ENCODE measurements around the gene OR52I1. TPM values are rescaled to one million over a fixed set of nuclear protein-coding genes. Genes with fewer than 3 reads are reported as not detected.

The OR52I1 gene
- total RNA-seq, 1 donor from 2014 or later: not detected

GRCh38 chr11:4637662-4638047 is 43.8 kb downstream of the OR52I1 start:
- no peaks in the 10 kb centered on the region for H3K9me3 ChIP-seq
- H3K36me3 ChIP-seq: no peaks in the 10 kb centered on the region
- no peak overlapping the region for H3K4me3 ChIP-seq
- ATAC-seq (no peak), DNase-seq (no peak)
- intact Hi-C loops (cut with DNase I): no loop called here
- TF ChIP-seq, protein P1, sequence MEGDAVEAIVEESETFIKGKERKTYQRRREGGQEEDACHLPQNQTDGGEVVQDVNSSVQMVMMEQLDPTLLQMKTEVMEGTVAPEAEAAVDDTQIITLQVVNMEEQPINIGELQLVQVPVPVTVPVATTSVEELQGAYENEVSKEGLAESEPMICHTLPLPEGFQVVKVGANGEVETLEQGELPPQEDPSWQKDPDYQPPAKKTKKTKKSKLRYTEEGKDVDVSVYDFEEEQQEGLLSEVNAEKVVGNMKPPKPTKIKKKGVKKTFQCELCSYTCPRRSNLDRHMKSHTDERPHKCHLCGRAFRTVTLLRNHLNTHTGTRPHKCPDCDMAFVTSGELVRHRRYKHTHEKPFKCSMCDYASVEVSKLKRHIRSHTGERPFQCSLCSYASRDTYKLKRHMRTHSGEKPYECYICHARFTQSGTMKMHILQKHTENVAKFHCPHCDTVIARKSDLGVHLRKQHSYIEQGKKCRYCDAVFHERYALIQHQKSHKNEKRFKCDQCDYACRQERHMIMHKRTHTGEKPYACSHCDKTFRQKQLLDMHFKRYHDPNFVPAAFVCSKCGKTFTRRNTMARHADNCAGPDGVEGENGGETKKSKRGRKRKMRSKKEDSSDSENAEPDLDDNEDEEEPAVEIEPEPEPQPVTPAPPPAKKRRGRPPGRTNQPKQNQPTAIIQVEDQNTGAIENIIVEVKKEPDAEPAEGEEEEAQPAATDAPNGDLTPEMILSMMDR (IDR thresholded peaks at IDR 0.05): no peak
- H3K27ac ChIP-seq: no peak overlapping the region
- peaks cover 5% of the 10 kb centered on the region for H3K27me3 ChIP-seq (ENCODE audit: low read depth)
- H3K4me1 ChIP-seq: peaks cover 5% of the 10 kb centered on the region

- Histone ChIP-seq H3K4me1 (peaks cover 5% of the 10 kb centered on the region), H3K4me3 (no peak overlapping the region), H3K36me3 (no peaks in the 10 kb centered on the region), H3K27me3 (ENCODE audit: low read depth) (peaks cover 5% of the 10 kb centered on the region), H3K9me3 (no peaks in the 10 kb centered on the region), H3K27ac (no peak overlapping the region)
- intact Hi-C loops (cut with DNase I): no loop called here
- TF ChIP-seq, protein P1 (IDR thresholded peaks at IDR 0.05): no peak
- DNase-seq (no peak), ATAC-seq (no peak)
These were observed 46.1 kb downstream of the OR52I1 start for GRCh38 chr11:4639931-4640330.

- TF ChIP-seq, protein P1 (IDR thresholded peaks at IDR 0.05): no peak
- DNase-seq: no peak
- intact Hi-C loops (cut with DNase I): no loop called here
These were observed 47.7 kb downstream of the OR52I1 start for GRCh38 chr11:4641501-4641900.

DNA sequence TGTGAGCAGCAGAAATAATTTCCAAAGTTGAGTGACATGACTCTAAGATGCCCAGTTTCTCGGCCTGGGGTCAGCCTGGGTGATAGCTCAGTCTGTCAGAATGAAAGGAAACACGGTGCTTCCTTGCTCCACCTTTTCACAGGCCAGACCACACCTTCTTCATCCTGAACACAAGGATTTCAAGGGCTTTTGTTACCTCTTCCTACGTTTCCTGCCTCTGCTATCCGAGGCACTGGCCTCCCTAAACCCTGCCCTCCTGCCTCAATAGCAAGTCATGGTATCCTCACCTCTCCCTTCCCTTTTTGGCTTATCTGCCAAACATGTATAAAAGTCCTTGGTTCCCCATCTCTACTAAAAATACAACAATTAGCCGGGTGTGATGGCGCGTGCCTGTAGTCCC is 48.2 kb downstream of the OR52I1 start:
- no peaks in the 10 kb centered on the region for H3K36me3 ChIP-seq
- TF ChIP-seq, protein P1 (IDR thresholded peaks at IDR 0.05): no peak
- intact Hi-C loops (cut with DNase I): no loop called here

More at GRCh38 chr11:4641501-4641900, 47.7 kb downstream of the OR52I1 start:
- H3K4me3 ChIP-seq: no peak overlapping the region
- no peaks in the 10 kb centered on the region for H3K36me3 ChIP-seq
- peaks cover 5% of the 10 kb centered on the region for H3K27me3 ChIP-seq (ENCODE audit: low read depth)
- no peak for ATAC-seq
- no peaks in the 10 kb centered on the region for H3K9me3 ChIP-seq
- H3K4me1 ChIP-seq: peaks cover 5% of the 10 kb centered on the region
- no peak overlapping the region for H3K27ac ChIP-seq

DNA sequence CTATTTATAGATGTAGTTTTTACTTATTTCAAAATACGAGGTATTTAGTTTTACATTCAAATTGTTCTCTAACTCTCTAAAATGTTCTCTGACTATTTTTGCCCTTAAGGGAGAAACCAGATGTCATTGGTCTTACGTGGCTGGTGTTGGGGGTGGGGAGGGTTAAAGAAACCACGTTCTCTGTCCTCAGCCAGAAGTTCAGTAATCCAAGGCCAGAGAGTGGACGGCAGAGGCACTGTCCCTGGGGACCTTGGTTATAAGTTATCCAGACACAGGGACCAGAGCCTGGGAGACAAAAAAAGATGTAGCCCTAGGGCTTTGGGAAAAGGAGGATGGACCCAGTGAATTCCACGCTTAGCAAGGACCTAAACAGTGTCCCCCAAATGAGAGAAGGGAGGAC is 49.2 kb downstream of the OR52I1 start:
- no peaks in the 10 kb centered on the region for H3K36me3 ChIP-seq
- no peak overlapping the region for H3K27ac ChIP-seq
- no peaks in the 10 kb centered on the region for H3K27me3 ChIP-seq (ENCODE audit: low read depth)
- intact Hi-C loops (cut with DNase I): no loop called here
- DNase-seq (no peak), ATAC-seq (no peak)
- no peaks in the 10 kb centered on the region for H3K4me1 ChIP-seq
- H3K9me3 ChIP-seq: no peaks in the 10 kb centered on the region
- TF ChIP-seq, protein P1 (IDR thresholded peaks at IDR 0.05): no peak
- no peak overlapping the region for H3K4me3 ChIP-seq

More for the DNA sequence above, 48.2 kb downstream of the OR52I1 start:
- DNase-seq (no peak), ATAC-seq (no peak)
- Histone ChIP-seq H3K27me3 (ENCODE audit: low read depth) (peaks cover 5% of the 10 kb centered on the region), H3K4me3 (no peak overlapping the region), H3K4me1 (peaks cover 2% of the 10 kb centered on the region), H3K9me3 (no peaks in the 10 kb centered on the region), H3K27ac (no peak overlapping the region)

DNA sequence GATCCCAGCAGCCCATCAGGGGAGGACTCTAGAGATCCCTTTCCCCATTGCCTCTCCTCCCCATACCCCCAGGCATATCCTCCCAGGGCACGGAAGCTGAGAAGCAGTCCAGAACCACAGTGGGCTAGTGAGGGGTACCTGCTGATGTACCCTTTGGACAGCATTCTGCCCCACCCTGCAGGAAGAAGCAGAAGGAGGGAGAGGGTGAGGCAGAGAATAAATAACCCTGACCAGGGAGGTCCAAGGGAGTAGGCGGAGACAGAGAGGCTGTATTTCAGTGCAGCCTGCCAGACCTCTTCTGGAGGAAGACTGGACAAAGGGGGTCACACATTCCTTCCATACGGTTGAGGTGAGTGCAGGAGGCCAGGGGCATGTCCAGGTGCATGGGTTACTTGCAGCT is 49.8 kb downstream of the OR52I1 start, which contains the start of gene OR51E1:
OR51E1 (plus strand) TSS at position 301 of the 400 bp plus-strand sequence. CDS start 8,545 bp downstream, outside the sequence.
- H3K9me3 ChIP-seq: no peaks in the 10 kb centered on the region
- no peaks in the 10 kb centered on the region for H3K4me1 ChIP-seq
- TF ChIP-seq, protein P1 (IDR thresholded peaks at IDR 0.05): no peak
- no peak within 1 kb of the TSS for H3K4me3 ChIP-seq
- no peaks in the 10 kb centered on the region for H3K36me3 ChIP-seq
- no peak for DNase-seq
- intact Hi-C loops (cut with DNase I): no loop called here
- no peak within 1 kb of the TSS for H3K27ac ChIP-seq
- ATAC-seq: no peak
- H3K27me3 ChIP-seq (ENCODE audit: low read depth): no peaks in the 10 kb centered on the region
